ENCODE results near the gene PYCR2.

Gene PYCR2

DNA sequence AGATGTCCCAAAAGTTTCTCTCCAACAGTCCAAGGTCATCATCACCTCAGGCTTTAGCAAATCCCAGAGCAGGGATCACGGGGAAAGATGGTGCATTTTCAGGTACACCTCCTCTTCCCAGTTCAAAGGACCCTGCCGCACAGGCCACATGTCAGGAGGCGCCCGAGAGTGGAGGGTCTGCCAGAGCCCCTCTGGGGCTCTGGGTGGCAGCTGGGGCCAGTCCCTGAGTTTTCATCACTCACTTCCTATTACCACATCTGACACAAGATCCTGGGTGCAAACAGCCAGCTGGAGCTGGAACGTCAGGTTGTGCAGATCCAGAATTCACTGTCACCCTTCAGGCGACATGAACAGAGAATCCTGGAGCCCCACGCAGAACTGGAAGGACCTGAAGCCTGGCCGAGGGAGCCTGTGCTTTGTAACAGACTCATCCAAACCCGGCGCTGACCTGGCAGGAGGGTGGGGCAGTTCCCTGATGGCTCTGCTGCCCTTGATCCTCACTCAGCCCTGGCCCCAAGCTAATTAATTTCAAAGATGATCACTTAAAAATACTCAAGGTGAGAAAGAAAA lies 50.7 kb downstream of the PYCR2 start:
- no peak for DNase-seq

DNA sequence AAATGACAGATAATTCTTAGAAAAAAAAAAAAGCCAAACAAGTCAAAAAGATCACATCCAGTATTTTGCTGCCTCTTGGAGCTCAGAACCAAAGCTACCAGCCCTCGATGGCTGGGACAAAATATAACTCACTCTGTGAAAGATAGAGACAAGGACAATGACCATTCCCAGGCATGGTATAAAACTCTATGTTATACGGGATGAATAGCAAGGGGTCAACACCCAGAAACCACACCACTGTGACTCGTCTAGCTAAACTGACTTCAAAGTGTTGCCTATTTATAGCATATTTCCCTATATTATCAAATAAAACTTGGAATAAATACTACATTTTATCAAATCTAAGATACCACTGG lies 52.0 kb downstream of the PYCR2 start:
- no peak for DNase-seq

DNA sequence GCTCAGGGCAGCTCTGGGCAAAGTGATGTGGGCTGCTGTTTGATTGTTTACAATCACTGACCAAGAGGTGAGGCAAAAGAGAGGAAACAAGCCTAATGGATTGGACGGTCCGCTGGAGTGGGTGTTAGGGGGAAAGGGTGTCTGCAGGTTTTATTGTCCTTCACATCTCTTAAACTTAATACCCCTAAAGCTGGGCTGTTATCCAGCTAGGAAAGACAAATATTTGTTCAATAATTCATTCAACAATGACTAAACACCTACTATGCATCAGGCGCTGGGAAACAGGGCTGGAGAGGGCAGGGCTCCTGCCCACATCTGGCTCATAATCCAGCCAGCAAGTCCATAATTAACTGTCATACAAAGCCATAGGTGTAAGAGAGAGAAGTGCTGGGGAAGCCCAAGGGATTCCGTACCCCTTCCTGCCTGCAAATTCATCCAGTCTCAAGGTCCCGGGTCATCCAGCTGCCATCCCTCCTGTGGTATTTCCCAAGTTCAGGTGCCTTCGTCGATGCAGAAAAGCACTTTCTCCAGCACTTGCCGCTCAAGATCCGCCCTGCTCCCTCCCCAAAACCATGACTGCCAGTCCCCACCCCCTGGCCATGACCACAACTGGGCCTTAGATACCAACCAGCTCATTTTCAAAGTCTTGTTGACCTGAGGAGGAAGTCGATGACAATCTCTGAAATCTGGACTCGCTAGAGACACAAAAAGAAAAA lies 52.5 kb downstream of the PYCR2 start:
- DNase-seq: peak; percentile 89

DNA sequence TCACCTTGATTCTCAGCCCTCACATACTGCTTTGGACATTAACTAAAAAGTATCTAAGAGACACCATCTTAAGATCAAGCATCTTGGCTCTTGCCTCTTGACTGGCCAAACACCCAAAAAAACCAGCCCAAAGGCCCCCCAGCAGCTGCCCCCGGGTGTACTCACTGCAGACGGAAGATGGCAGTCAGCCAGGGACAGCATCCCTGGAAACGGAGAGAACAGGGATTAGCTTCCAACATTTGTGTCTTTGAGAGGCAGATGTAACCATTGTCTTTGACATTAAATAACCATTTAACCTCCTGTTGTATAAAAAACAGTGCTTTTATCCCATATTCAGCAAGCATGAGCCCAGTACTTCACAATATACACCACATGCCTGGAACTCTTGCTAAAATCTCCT lies 53.1 kb downstream of the PYCR2 start:
- peak; percentile 85 for DNase-seq

Measured in NCI-H1092 (cell line).